ENCODE data around the gene B3GNT9.

B3GNT9 gene

GRCh38 chr16:67098599-67098998, 52.2 kb downstream of the B3GNT9 start:
- H3K9me3 ChIP-seq (ENCODE audit: insufficient read depth, low read depth, low read length): no peaks in the 10 kb centered on the region
- H3K9ac ChIP-seq (ENCODE audit: low read length): no peak overlapping the region
- H3K4me2 ChIP-seq (ENCODE audit: low read length): no peak overlapping the region
- no peak overlapping the region for H2AK5ac ChIP-seq (ENCODE audit: low read length)
- H3K18ac ChIP-seq (ENCODE audit: low read length): no peak overlapping the region
- no peak overlapping the region for H2BK12ac ChIP-seq (ENCODE audit: low read length)
- H3K14ac ChIP-seq (ENCODE audit: low read length): no peak overlapping the region
- H3K27ac ChIP-seq (ENCODE audit: low read depth, low read length): no peak overlapping the region
- DNase-seq: no peak
- no peaks in the 10 kb centered on the region for H3K79me2 ChIP-seq (ENCODE audit: control insufficient read depth, insufficient read depth, low read length, poor library complexity)
- H2BK5ac ChIP-seq (ENCODE audit: low read depth, low read length, poor library complexity): no peak overlapping the region
- no peak overlapping the region for H4K8ac ChIP-seq (ENCODE audit: low read depth, low read length)
- H2BK120ac ChIP-seq (ENCODE audit: insufficient read depth, low read length, poor library complexity): no peak overlapping the region
- no peak overlapping the region for H4K91ac ChIP-seq (ENCODE audit: low read depth, low read length)
- H3K36me3 ChIP-seq (ENCODE audit: control insufficient read depth in 1 of 2, insufficient read depth in 2 of 2, low read length in 2 of 2): peaks cover 0 to 13% of the 10 kb centered on the region in 2 experiments
- H3K4ac ChIP-seq (ENCODE audit: low read depth, low read length): no peak overlapping the region
- H3K27me3 ChIP-seq (ENCODE audit: insufficient read depth, low read length): no peaks in the 10 kb centered on the region
- H3K4me1 ChIP-seq (ENCODE audit: control insufficient read depth in 1 of 2, insufficient read depth in 2 of 2, low read length in 2 of 2): no peaks in the 10 kb centered on the region
- no peak overlapping the region for H2AFZ ChIP-seq (ENCODE audit: insufficient read depth, low read length, poor library complexity)
- H4K12ac ChIP-seq (ENCODE audit: low read depth, low read length): no peak overlapping the region
- no peak overlapping the region for H3K4me3 ChIP-seq (ENCODE audit: low read depth, low read length)
- no peaks in the 10 kb centered on the region for H3K79me1 ChIP-seq (ENCODE audit: low read length)
- H3K23ac ChIP-seq (ENCODE audit: low read length): no peak overlapping the region
- WGBS (ENCODE audit: extremely low coverage, insufficient coverage, insufficient read length): no CpG with 5 or more reads among the region's 2 CpGs
